Small intestine (tissue), 16 donors: ENCODE measurements around the gene OR4D6. TPM values are rescaled to one million over a fixed set of nuclear protein-coding genes. Genes with fewer than 3 reads are reported as not detected.

Source experiments
- DNase-seq, 2 donors: peaks; one replicate each; pipeline versions ENCODE4 v3.0.0 to v3.0.0-alpha.2; 2013
- FAIRE-seq: peaks from 2 replicates; lab custom pipeline; 2012; peaks lifted over from hg19 to GRCh38; lab: Jason Lieb, UNC
- H3K27ac ChIP-seq, 3 donors: one replicate each; pipeline ENCODE4 v1.5.1; 2013; ENCODE audit warnings: low read length in 2 of 3, mild to moderate bottlenecking in 2 of 3, control low read depth in 1 of 3, inconsistent platforms in 1 of 3, low read depth in 1 of 3, moderate library complexity in 1 of 3
- H3K27me3 ChIP-seq, 3 donors: one replicate each; pipeline ENCODE4 v1.6.1; 2013; ENCODE audit warnings: low read length in 3 of 3, inconsistent platforms in 1 of 3; ENCODE audit not compliant: control insufficient read depth in 3 of 3, insufficient read depth in 3 of 3
- H3K36me3 ChIP-seq, 3 donors: one replicate each; pipeline ENCODE4 v1.6.1; 2013; ENCODE audit warnings: low read length in 3 of 3, inconsistent platforms in 1 of 3, low read depth in 1 of 3, mild to moderate bottlenecking in 1 of 3, moderate library complexity in 1 of 3; ENCODE audit not compliant: control insufficient read depth in 3 of 3, insufficient read depth in 2 of 3
- H3K4me1 ChIP-seq, 3 donors: one replicate each; pipeline ENCODE4 v1.6.1; 2013; ENCODE audit warnings: low read length in 2 of 3, inconsistent platforms in 1 of 3, low read depth in 1 of 3, mild to moderate bottlenecking in 1 of 3, moderate library complexity in 1 of 3; ENCODE audit not compliant: control insufficient read depth in 3 of 3, insufficient read depth in 2 of 3
- H3K4me3 ChIP-seq, 3 donors: one replicate each; pipeline ENCODE4 v1.5.1; 2013; ENCODE audit warnings: low read length in 3 of 3, control low read depth in 1 of 3, inconsistent platforms in 1 of 3, low read depth in 1 of 3, mild to moderate bottlenecking in 1 of 3, moderate library complexity in 1 of 3
- H3K9me3 ChIP-seq, 2 donors: one replicate each; pipeline ENCODE4 v1.6.1; 2013; ENCODE audit warnings: low read depth in 1 of 2, low read length in 1 of 2; ENCODE audit not compliant: control insufficient read depth in 2 of 2, insufficient read depth in 1 of 2
- WGBS, 3 donors: extraction: QIAGEN DNeasy Blood & Tissue Kit; methylation state at CpG; one replicate each; pipeline ENCODE4 v1.1.7; 2013; 5-methylcytosine and 5-hydroxymethylcytosine counted together
- long read RNA-seq, 10 donors: transcript quantifications; one replicate each; lab custom pipeline, GENCODE V29; 2026
- polyA plus RNA-seq, 4 donors: library from polyadenylated mRNA; stranded (reverse) in 3 of 4; unstranded in 1 of 4; fragments of 200-250 nt in 3 of 4; fragments of 120-200 nt in 1 of 4; gene quantifications; one replicate each; pipeline versions ENCODE4 v1.2.1 to v1.2.3, GENCODE V29; 2013
- donor health status: healthy with polysubstance abuse.
- donor health status: control.
- donor health status: control.
- donor health status: Bipolar disorder and iron deficiency.
- donor health status: healthy.

OR4D6 gene
- not detected for polyA plus RNA-seq
- long read RNA-seq, donor 1, result 0 reads
- long read RNA-seq, donor 2, result 0 reads
- long read RNA-seq, donor 3, result 0 reads
- long read RNA-seq, donor 4, result 0 reads
- long read RNA-seq, donor 5, result 0 reads
- long read RNA-seq, donor 6, result 0 reads
- long read RNA-seq, donor 7, result 0 reads
- long read RNA-seq, donor 8, result 0 reads
- long read RNA-seq, donor 9, result 0 reads
- long read RNA-seq, donor 10, result 0 reads

DNA sequence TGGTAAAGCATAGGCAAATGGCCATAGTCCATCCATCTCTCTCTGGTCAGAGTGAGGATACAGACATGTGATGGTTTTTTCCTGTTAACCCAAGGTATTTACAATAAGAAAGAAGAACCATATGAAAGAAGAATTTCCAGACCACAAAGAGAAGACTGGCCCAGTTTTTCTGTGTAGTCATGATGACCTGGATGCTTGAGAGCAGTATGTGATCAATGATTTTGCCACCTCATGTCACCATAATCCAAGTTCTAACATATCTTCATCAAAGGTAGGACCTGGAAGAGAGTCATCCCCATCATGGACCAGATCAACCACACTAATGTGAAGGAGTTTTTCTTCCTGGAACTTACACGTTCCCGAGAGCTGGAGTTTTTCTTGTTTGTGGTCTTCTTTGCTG, at the start of gene OR4D6:
TSS of gene OR4D6 (plus strand) at position 301 of the 400 bp plus-strand sequence. CDS start at position 301, 0 bp downstream.
- Histone ChIP-seq H3K4me3 (no peak within 1 kb of the TSS), H3K36me3 (no peaks in the 10 kb centered on the region), H3K4me1 (no peaks in the 10 kb centered on the region), H3K27me3 (peaks cover 0 to 2% (median 0%) of the 10 kb centered on the region in 3 donors), H3K9me3 (no peaks in the 10 kb centered on the region), H3K27ac (no peak within 1 kb of the TSS)
- DNase-seq (no peak), FAIRE-seq (no peak)
- 83 to 91% (median 87%) methylated on average over 2 of the region's 2 CpGs for WGBS, 3 donors

DNA sequence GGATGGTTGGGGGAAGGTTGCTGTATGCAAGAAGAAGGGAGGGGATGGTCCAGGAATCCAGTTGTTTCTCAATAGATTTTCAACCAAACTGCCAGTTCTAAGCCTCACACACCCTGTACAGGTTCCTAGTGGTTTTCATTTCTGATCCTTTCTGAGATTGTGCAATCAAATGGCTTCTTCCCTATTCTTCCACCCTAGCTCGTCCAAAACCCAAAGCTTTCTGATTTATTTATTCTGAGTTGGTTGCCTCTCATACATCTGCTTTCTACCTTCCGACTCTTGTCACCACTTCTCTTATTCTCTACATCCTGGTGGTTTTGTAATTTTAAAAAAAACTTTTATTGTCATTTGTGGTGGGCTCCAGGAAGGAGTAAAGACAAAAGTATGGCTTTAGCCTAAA, 43.1 kb upstream of the OR4D6 start:
- no peaks in the 10 kb centered on the region for H3K36me3 ChIP-seq
- 55 to 69% (median 64%) methylated on average over 2 of the region's 2 CpGs for WGBS, 3 donors
- H3K4me1 ChIP-seq, result no peaks in the 10 kb centered on the region
- no peak for FAIRE-seq
- H3K9me3 ChIP-seq, result no peaks in the 10 kb centered on the region
- no peaks in the 10 kb centered on the region for H3K27me3 ChIP-seq
- H3K4me3 ChIP-seq, result no peak overlapping the region
- DNase-seq, result no peak
- H3K27ac ChIP-seq, result no peak overlapping the region

DNA sequence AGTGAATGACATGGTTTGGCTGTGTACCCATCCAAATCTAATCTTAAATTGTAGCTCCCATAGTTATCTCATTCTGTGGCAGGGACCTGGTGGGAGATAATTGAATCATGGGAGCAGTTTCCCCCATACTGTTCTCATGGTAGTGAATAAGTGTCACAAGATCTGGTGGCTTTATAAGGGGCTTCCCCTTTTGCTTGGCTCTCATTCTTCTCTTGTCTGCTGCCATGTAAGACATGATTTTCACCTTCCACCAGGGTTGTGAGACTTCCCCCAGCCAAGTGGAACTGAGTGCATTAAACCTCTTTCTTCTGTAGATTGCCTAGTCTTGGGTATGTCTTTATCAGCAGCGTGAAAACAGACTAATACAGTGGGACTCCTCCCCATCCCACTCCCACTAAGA, 41.6 kb upstream of the OR4D6 start:
- no peaks in the 10 kb centered on the region for H3K9me3 ChIP-seq
- H3K4me3 ChIP-seq, result no peak overlapping the region
- H3K36me3 ChIP-seq, result no peaks in the 10 kb centered on the region
- no peak for FAIRE-seq
- WGBS, 3 donors, result 60 to 75% (median 70%) methylated on average over 1 of the region's 1 CpG
- H3K27ac ChIP-seq, result no peak overlapping the region
- no peak for DNase-seq
- H3K4me1 ChIP-seq, result no peaks in the 10 kb centered on the region
- no peaks in the 10 kb centered on the region for H3K27me3 ChIP-seq

DNA sequence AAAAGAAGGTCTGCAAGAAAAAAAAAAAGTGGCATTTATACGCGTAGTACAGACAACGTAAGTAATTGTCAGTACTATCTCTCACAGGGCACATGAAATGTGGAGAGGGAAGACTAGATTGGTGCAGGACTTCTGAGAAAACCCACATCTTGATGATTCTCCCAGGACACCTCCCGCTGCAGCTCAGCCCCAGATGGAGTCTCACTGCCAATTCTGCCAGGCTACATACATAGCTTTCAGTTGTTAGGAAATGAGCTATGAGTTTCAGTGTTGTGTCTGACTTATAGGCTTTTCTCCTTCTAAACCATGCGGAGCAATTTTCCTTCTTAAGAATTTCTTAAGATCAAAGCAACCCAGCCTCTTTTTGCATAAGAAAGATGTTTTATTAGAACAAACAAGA, 40.1 kb upstream of the OR4D6 start:
- no peak for FAIRE-seq

DNA sequence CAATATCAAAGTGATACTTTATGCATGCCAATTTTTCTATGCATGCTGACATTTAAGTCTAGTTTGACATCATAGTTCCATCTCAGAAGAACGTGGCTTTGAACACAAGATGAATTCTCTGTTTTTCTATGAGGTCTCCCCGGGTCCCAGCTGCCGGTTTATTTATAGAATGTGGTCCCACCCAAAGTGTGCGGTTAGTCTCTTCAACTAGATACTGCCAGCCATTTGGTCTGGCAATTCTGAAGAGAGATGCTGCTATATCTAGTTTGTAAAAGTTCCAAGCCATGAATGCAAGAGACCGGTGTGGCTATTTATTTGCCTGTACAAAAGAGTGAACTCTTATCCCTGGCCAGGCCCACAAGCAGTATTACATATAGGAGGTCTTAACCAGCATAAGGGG, 39.7 kb upstream of the OR4D6 start:
- Histone ChIP-seq H3K9me3 (no peaks in the 10 kb centered on the region), H3K4me1 (no peaks in the 10 kb centered on the region), H3K27me3 (no peaks in the 10 kb centered on the region), H3K27ac (no peak overlapping the region), H3K4me3 (no peak overlapping the region), H3K36me3 (no peaks in the 10 kb centered on the region)
- DNase-seq (no peak), FAIRE-seq (no peak)
- 56 to 75% (median 63%) methylated on average over 5 of the region's 5 CpGs for WGBS, 3 donors

More for the DNA sequence above, 40.1 kb upstream of the OR4D6 start:
- no peaks in the 10 kb centered on the region for H3K27me3 ChIP-seq
- DNase-seq, result no peak
- no peaks in the 10 kb centered on the region for H3K4me1 ChIP-seq
- WGBS, 3 donors, result 82 to 93% (median 84%) methylated on average over 5 of the region's 5 CpGs
- H3K27ac ChIP-seq, result no peak overlapping the region
- H3K4me3 ChIP-seq, result no peak overlapping the region
- H3K9me3 ChIP-seq, result no peaks in the 10 kb centered on the region
- no peaks in the 10 kb centered on the region for H3K36me3 ChIP-seq

DNA sequence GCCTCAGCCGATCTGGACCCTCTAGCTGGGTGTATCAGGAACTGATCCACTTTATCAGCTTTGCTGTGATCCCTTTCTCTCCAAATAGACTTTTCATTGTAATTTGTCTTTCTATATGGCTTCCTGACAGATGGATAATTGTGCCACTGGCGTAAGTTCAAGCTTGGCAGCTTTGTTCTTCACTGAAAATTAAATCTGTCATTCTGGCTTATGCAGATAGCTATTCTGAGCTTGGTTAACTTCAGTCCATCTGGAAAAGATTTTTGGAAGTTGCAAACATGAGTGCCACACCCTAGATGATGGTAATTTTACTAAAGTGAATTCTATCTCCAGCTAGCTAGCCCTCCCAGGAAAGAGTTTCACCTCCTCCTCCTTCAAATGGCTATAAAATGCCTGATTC, 38.6 kb upstream of the OR4D6 start:
- WGBS, 3 donors, result 72 to 77% (median 75%) methylated on average over 2 of the region's 2 CpGs
- no peaks in the 10 kb centered on the region for H3K4me1 ChIP-seq
- H3K36me3 ChIP-seq, result no peaks in the 10 kb centered on the region
- H3K4me3 ChIP-seq, result no peak overlapping the region
- no peaks in the 10 kb centered on the region for H3K9me3 ChIP-seq
- FAIRE-seq (no peak), DNase-seq (no peak)
- H3K27ac ChIP-seq, result no peak overlapping the region
- no peaks in the 10 kb centered on the region for H3K27me3 ChIP-seq

DNA sequence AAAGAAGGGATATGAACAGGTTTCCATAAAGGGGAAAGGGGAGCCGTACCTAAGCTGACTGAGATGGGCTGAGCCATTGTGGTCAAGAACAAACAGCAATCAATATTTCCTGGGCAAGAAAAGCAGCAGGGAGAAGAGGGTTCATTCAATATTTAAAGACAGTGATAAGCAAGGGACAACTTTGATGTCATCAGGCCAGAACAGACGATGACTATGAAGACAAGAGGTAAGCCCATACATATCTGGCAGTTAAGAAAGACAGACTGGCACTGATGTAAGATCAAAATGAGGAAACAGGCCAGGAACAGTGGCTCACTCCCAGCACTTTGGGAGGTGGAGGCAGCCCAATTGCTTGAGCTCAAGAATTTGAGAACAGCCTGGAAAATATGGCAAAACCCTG, 32.9 kb upstream of the OR4D6 start:
- DNase-seq (no peak), FAIRE-seq (no peak)
- Histone ChIP-seq H3K9me3 (no peaks in the 10 kb centered on the region), H3K4me1 (no peaks in the 10 kb centered on the region), H3K27me3 (no peaks in the 10 kb centered on the region), H3K36me3 (no peaks in the 10 kb centered on the region), H3K27ac (no peak overlapping the region), H3K4me3 (no peak overlapping the region)
- 47 to 65% (median 62%) methylated on average over 2 of the region's 2 CpGs for WGBS, 3 donors

DNA sequence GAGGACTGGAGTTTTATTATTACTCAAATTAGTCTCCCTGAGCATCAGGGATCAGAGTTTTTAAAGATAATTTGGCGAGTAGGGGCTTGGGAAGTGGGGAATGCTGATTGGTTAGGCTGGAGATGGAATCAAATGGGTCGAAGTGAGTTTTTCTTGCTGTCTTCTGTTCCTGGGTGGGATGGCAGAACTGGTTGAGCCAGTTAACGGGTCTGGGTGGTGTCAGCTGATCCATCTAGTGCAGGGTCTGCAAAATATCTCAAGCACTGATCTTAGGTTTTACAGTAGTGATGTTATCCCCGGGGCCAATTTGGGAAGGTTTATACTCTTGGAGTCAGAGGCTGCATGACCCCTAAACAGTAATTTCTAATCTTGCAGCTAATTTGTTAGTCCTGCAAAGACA, 31.6 kb upstream of the OR4D6 start:
- Histone ChIP-seq H3K9me3 (no peaks in the 10 kb centered on the region), H3K27ac (no peak overlapping the region), H3K27me3 (no peaks in the 10 kb centered on the region), H3K4me3 (no peak overlapping the region), H3K4me1 (no peaks in the 10 kb centered on the region), H3K36me3 (no peaks in the 10 kb centered on the region)
- FAIRE-seq, result no peak
- no peak for DNase-seq
- 42 to 57% (median 46%) methylated on average over 4 of the region's 4 CpGs for WGBS, 3 donors
